GM18526 (cell line): ENCODE results near the gene DEPDC4.

Source experiments
- POLR2A ChIP-seq: IDR thresholded peaks from 3 replicates; pipeline ENCODE4 v1.6.1; 2011; ENCODE audit not compliant: insufficient read length; ENCODE audit errors: extremely low read depth

DEPDC4 gene

GRCh38 chr12:100266835-100267602 is at the start of gene DEPDC4, which contains the start of gene SCYL2:
Gene DEPDC4, minus strand, starts transcription at chr12:100267079. Its CDS starts 3 bp downstream, at chr12:100267076.
Gene SCYL2, plus strand, starts transcription at chr12:100267177. Its CDS starts 15,794 bp downstream, at chr12:100282971.
- TF ChIP-seq POLR2A = peak; percentile 52

- TF ChIP-seq POLR2A = no peak
Measured at GRCh38 chr12:100311317-100311716, 44.4 kb upstream of the DEPDC4 start.

GRCh38 chr12:100303831-100304230 is 37.0 kb upstream of the DEPDC4 start:
- TF ChIP-seq POLR2A = no peak

- no peak for TF ChIP-seq POLR2A
Measured at GRCh38 chr12:100302081-100302480, 35.2 kb upstream of the DEPDC4 start.

- no peak for TF ChIP-seq POLR2A
Measured at GRCh38 chr12:100295764-100296555, 29.1 kb upstream of the DEPDC4 start.

GRCh38 chr12:100293017-100293416 is 26.1 kb upstream of the DEPDC4 start:
- no peak for TF ChIP-seq POLR2A

- TF ChIP-seq POLR2A = no peak
Measured at GRCh38 chr12:100290016-100290415, 23.1 kb upstream of the DEPDC4 start.

DNA sequence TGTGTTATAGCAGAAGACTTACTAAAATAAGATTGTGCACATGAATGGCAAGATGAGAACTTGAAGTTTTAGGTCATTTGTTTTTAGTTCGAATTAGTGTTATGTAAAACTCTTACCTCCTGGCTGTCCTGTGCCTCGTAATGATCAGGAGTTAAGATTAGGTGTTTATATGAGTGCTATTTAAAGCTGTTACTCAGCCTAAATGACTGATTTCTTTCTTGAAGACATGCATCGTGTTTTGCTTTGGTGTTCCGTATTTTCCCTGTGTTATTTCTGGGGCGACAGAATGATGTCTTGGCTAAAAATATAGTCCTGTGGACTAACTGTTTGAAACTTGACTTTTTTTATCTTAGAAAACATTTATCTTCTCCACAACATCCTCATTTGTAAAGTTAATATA is 22.2 kb upstream of the DEPDC4 start:
- TF ChIP-seq POLR2A = no peak

DNA sequence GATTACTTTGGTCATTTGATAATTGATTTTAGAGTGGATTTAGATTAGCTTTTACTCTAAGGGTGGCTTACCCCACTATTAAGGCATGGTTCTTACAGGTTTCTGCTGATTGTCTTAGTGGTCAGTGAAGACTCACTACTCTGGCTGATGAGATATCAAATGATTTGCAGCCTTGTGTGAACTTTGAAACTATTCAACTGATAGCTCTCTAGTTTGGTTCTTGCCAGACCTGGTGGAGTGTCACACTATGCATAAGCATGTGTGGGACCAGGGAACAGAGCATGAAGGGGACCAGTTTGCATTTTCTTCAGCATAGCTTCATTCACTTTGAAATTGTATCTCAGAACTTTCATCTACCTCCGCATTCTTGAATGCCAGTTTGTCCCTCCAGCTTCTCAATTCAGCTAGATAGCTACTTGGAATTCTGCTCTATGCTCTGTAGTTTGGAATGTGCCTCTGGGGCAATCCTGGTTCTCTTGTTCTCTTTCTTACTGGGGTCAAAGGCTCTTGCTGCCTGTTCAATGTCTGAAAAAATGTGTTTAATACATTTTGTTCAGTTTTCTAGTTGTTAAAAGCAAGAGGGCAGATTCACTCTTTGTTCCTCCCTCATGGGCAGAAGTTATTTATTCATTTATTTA is 12.8 kb upstream of the DEPDC4 start:
- TF ChIP-seq POLR2A = no peak

DNA sequence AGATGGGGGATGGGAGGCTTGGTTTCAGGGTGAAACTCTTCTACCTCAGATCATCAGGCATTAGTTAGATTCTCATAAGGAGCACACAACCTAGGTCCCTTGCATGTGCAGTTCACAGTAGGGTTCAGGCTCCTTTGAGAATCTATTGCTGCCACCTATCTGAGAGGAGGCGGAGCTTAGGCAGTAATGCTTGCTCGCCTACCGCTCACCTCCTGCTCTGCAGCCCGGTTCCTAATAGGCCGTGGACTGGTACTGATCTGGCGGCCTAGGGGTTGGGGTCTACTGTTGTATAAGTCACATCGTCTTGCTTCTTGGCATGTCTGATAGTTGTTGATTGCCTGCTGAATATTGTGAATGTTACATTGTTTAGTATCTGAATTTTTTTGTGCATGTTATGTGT is 12.3 kb upstream of the DEPDC4 start:
- TF ChIP-seq POLR2A = no peak

DNA sequence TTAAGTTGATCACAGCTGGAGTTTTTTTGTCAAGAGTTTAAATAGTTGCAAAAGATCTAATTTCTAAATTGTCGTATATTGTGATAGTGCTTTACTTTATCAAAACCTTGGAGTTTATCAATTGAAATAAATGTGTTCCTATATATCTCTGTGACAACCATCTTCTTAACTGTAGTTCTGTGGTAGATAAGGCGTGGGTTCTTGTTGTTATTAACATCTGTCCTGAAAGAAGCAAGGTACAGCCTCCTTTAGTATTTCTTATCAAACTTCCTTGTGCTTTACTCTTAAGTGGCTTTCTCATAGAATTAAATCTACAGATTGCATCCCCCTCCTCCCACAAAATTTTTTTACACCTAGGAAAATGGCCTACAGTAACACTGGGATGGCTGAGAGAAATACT is 7.4 kb upstream of the DEPDC4 start:
- TF ChIP-seq POLR2A = no peak

DNA sequence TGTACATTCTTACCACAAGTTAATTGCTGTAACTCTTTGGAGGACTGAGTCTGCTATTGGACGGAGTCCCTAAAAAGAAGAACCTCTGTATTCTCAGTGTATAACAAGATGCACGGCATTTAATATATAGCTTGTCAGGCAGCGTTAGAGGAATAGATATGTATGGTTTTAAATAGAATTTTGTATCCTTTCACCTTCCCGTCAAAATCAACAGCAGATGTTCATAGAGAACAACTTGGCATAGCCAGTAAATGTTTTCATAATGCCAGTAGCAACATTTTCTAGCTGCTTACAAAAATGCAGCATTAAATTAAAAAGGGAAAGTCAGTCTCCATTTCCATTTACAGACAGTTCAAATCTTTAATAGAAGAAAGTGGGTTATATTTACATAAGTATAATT is 6.9 kb upstream of the DEPDC4 start:
- TF ChIP-seq POLR2A = no peak

DNA sequence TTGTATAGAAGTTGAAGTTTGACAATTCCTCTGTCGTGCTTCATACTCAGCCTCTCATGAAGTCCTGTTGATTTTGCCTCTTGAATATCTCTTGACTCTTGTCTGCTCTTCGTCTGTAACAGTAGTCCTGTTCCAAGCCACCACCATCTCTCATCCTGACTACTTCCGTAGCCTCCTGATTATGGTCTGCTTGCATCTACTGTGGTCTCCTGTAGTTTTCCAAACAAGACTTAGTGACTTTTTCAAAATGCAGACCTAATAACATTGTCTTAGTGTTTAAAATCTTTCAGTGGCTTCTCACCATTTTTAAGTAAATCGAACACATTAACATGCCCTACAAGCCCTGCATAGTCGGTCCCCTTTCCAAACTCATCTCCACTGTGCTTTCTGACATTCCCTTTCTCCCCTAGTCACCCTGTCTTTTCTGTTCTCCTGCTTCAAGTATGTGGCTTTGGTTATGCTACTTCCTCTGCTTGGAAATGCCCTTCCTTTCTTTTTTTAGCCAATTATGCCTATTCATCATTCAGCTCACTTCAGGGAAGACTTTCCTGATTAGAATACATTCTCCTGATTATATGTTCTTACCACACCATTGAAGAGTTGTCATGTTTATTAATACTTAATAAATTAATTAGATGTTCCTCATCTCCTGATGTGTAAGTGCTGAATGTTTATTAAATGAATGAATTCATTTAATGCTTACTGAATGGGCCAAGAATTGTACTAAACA is 2.1 kb upstream of the DEPDC4 start:
- no peak for TF ChIP-seq POLR2A

- no peak for TF ChIP-seq POLR2A
Measured at GRCh38 chr12:100267603-100268281, 863 bp upstream of the DEPDC4 start.

DNA sequence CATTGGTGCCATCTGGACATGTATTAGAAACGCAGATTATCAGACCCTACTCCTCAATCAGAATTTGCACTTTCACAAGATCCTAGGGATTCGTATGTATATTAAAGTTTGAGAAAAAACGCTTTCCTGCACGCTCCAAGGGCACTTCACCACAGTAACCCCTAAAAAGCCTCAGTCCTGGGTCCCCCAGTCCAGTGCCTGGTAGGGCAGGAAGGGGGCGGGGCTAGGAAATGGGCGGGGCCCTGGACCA is 369 bp downstream of the DEPDC4 start:
- TF ChIP-seq POLR2A = no peak
